H9 (cell line): ENCODE results near the gene DUSP21. TPM values are rescaled to one million over a fixed set of nuclear protein-coding genes. Genes with fewer than 3 reads are reported as not detected.

ENCODE experiments used
- DNase-seq: peaks from one replicate; pipeline ENCODE4 v3.0.0-alpha.2; 2017
- H2AFZ ChIP-seq: one replicate; pipeline ENCODE4 v1.6.1; 2013; ENCODE audit warnings: mild to moderate bottlenecking, low read length, control low read depth, moderate library complexity
- H2AK5ac ChIP-seq: 2 replicates; pipeline ENCODE4 v1.6.1; 2013; ENCODE audit warnings: low read length, control low read depth, mixed read lengths; ENCODE audit not compliant: insufficient read length
- H2BK120ac ChIP-seq: one replicate; pipeline ENCODE4 v1.6.1; 2013; ENCODE audit warnings: low read depth, mild to moderate bottlenecking, low read length, control low read depth, inconsistent platforms; ENCODE audit not compliant: poor library complexity, severe bottlenecking
- H2BK12ac ChIP-seq: 2 replicates; pipeline ENCODE4 v1.6.1; 2013; ENCODE audit warnings: low read length, control low read depth, mixed read lengths, low read depth; ENCODE audit not compliant: insufficient read length
- H2BK15ac ChIP-seq: 2 replicates; pipeline ENCODE4 v1.6.1; 2013; ENCODE audit warnings: low read depth, low read length, control low read depth
- H2BK20ac ChIP-seq: one replicate; pipeline ENCODE4 v1.6.1; 2013; ENCODE audit warnings: low read depth, mild to moderate bottlenecking, low read length, control low read depth, inconsistent platforms; ENCODE audit not compliant: poor library complexity, severe bottlenecking
- H2BK5ac ChIP-seq: 2 replicates; pipeline ENCODE4 v1.6.1; 2013; ENCODE audit warnings: low read length, control low read depth, mixed read lengths; ENCODE audit not compliant: insufficient read length
- H3K14ac ChIP-seq: 2 replicates; pipeline ENCODE4 v1.6.1; 2013; ENCODE audit warnings: low read length, control low read depth; ENCODE audit not compliant: insufficient read depth
- H3K18ac ChIP-seq: 2 replicates; pipeline ENCODE4 v1.6.1; 2013; ENCODE audit warnings: low read depth, mild to moderate bottlenecking, mixed read lengths, low read length, control low read depth; ENCODE audit not compliant: insufficient read length
- H3K23ac ChIP-seq: 2 replicates; pipeline ENCODE4 v1.6.1; 2013; ENCODE audit warnings: low read length, control low read depth, mixed read lengths, low read depth; ENCODE audit not compliant: insufficient read length
- H3K23me2 ChIP-seq: 2 replicates; pipeline ENCODE4 v1.6.1; 2013; ENCODE audit warnings: low read depth, mild to moderate bottlenecking, mixed read lengths, low read length, control low read depth; ENCODE audit not compliant: insufficient read length, poor library complexity, severe bottlenecking
- H3K27ac ChIP-seq: 2 replicates; pipeline ENCODE4 v1.5.1; 2013; ENCODE audit warnings: low read length, control low read depth, mixed read lengths, low read depth; ENCODE audit not compliant: insufficient read length
- H3K27me3 ChIP-seq: 2 replicates; pipeline ENCODE4 v1.6.1; 2013; ENCODE audit warnings: low read length, control low read depth, inconsistent platforms; ENCODE audit not compliant: insufficient read depth
- H3K4ac ChIP-seq: 2 replicates; pipeline ENCODE4 v1.6.1; 2013; ENCODE audit warnings: low read depth, mild to moderate bottlenecking, control low read depth, inconsistent platforms, low read length, moderate library complexity
- H3K4me1 ChIP-seq: 2 replicates; pipeline ENCODE4 v1.6.1; 2013; ENCODE audit warnings: low read length, control low read depth, inconsistent platforms; ENCODE audit not compliant: insufficient read depth
- H3K4me2 ChIP-seq: 2 replicates; pipeline ENCODE4 v1.6.1; 2013; ENCODE audit warnings: low read length, control low read depth, mixed read lengths; ENCODE audit not compliant: insufficient read length, insufficient read depth
- H3K56ac ChIP-seq: 2 replicates; pipeline ENCODE4 v1.6.1; 2013; ENCODE audit warnings: low read depth, mild to moderate bottlenecking, mixed read lengths, low read length, control low read depth; ENCODE audit not compliant: insufficient read length
- H3K79me1 ChIP-seq: 2 replicates; pipeline ENCODE4 v1.6.1; 2013; ENCODE audit warnings: low read depth, mild to moderate bottlenecking, moderate library complexity, low read length, control low read depth, inconsistent platforms; ENCODE audit not compliant: insufficient read depth, poor library complexity, severe bottlenecking
- H3K79me2 ChIP-seq: 2 replicates; pipeline ENCODE4 v1.6.1; 2013; ENCODE audit warnings: low read length, control low read depth, inconsistent platforms; ENCODE audit not compliant: insufficient read depth
- H3K9ac ChIP-seq: 2 replicates; pipeline ENCODE4 v1.6.1; 2013; ENCODE audit warnings: low read length, control low read depth, mixed read lengths; ENCODE audit not compliant: insufficient read length; ENCODE audit errors: extremely low read depth
- H3K9me3 ChIP-seq: one replicate; pipeline ENCODE4 v1.6.1; 2013; ENCODE audit warnings: low read depth, low read length, inconsistent platforms; ENCODE audit not compliant: control insufficient read depth
- H3T11ph ChIP-seq: one replicate; pipeline ENCODE4 v1.6.1; 2013; ENCODE audit warnings: mild to moderate bottlenecking, low read length, control low read depth, inconsistent platforms
- H4K20me1 ChIP-seq: one replicate; pipeline ENCODE4 v1.6.1; 2013; ENCODE audit not compliant: control insufficient read depth, insufficient read length, insufficient read depth
- H4K5ac ChIP-seq: 2 replicates; pipeline ENCODE4 v1.6.1; 2013; ENCODE audit warnings: low read depth, mild to moderate bottlenecking, mixed read lengths, low read length, control low read depth; ENCODE audit not compliant: insufficient read length
- H4K8ac ChIP-seq: replicated peaks from 2 replicates; pipeline ENCODE4 v1.6.1; 2013; ENCODE audit warnings: low read length, control low read depth, mixed read lengths, low read depth; ENCODE audit not compliant: insufficient read length
- H4K91ac ChIP-seq: 2 replicates; pipeline ENCODE4 v1.6.1; 2013; ENCODE audit warnings: low read depth, mild to moderate bottlenecking, moderate library complexity, mixed read lengths, low read length, control low read depth; ENCODE audit not compliant: insufficient read length
- H3K27ac Mint-ChIP-seq, 3 experiments: 2 replicates in 2 of 3; 3 replicates in 1 of 3; pipeline ENCODE4 v1.8.0; 2020 to 2021; ENCODE audit warnings: mixed read lengths in 3 of 3, mild to moderate bottlenecking in 1 of 3, moderate library complexity in 1 of 3
- H3K27me3 Mint-ChIP-seq: 2 replicates; pipeline ENCODE4 v1.8.0; 2021; ENCODE audit warnings: low read depth, mild to moderate bottlenecking, moderate library complexity, mixed read lengths
- H3K36me3 Mint-ChIP-seq, 3 experiments: 2 replicates in 2 of 3; 3 replicates in 1 of 3; pipeline ENCODE4 v1.8.0; 2020 to 2021; ENCODE audit warnings: low read depth in 3 of 3, mixed read lengths in 3 of 3; ENCODE audit not compliant: insufficient read depth in 1 of 3
- H3K4me1 Mint-ChIP-seq, 2 experiments: 2 replicates each; pipeline ENCODE4 v1.8.0; 2020; ENCODE audit warnings: mixed read lengths in 2 of 2
- H3K4me3 Mint-ChIP-seq, 2 experiments: 2 replicates in 1 of 2; 3 replicates in 1 of 2; pipeline ENCODE4 v1.8.0; 2020 to 2021; ENCODE audit warnings: mild to moderate bottlenecking in 2 of 2, mixed read lengths in 2 of 2, moderate library complexity in 1 of 2
- H3K9me3 Mint-ChIP-seq, 2 experiments: 2 replicates in 1 of 2; 3 replicates in 1 of 2; pipeline ENCODE4 v1.8.0; 2020; ENCODE audit warnings: mild to moderate bottlenecking in 2 of 2, mixed read lengths in 2 of 2, moderate library complexity in 1 of 2
- CTCF ChIP-seq: fragments of 200-600 bp; sonication (generic); conservative IDR thresholded peaks from 3 replicates; pipeline ENCODE4 v1.8.0; 2021; ENCODE audit warnings: antibody characterized with exemption, mild to moderate bottlenecking
- WGBS: extraction: QIAGEN DNeasy Blood & Tissue Kit; methylation state at CpG from one replicate; pipeline ENCODE4 v1.1.7; 2013; ENCODE audit warnings: missing lambda C conversion rate, low lambda C conversion rate, mixed read lengths; ENCODE audit not compliant: insufficient read length; ENCODE audit errors: extremely low coverage; 5-methylcytosine and 5-hydroxymethylcytosine counted together
- total RNA-seq: library from RNA; stranded (reverse); gene quantifications from 2 replicates; pipeline ENCODE4 v1.2.1, GENCODE V29; 2021

The DUSP21 gene
- total RNA-seq, 1 experiment from 2014 or later = not detected

- no peak overlapping the region for H3K23ac ChIP-seq
- no peak overlapping the region for H4K91ac ChIP-seq
- H2BK20ac ChIP-seq = no peak overlapping the region
- H2AK5ac ChIP-seq = no peak overlapping the region
- TF ChIP-seq CTCF = no peak
- H3K4ac ChIP-seq = no peak overlapping the region
- no peak overlapping the region for H3K9ac ChIP-seq
- no peak overlapping the region for H3K27ac ChIP-seq
- no peaks in the 10 kb centered on the region for H3K79me1 ChIP-seq
- Mint-ChIP-seq H3K27me3 (no peaks in the 10 kb centered on the region), H3K4me1 (no peaks in the 10 kb centered on the region), H3K9me3 (peaks cover 36 to 41% of the 10 kb centered on the region in 2 experiments), H3K36me3 (peaks cover 0 to 2% (median 0%) of the 10 kb centered on the region in 3 experiments; a peak in 3 of 7 replicates), H3K27ac (no peak overlapping the region), H3K4me3 (no peak overlapping the region)
- WGBS = no CpG with 5 or more reads among the region's 2 CpGs
- no peaks in the 10 kb centered on the region for H4K20me1 ChIP-seq
- H3K23me2 ChIP-seq = no peaks in the 10 kb centered on the region
- no peak overlapping the region for H2AFZ ChIP-seq
- no peaks in the 10 kb centered on the region for H3K27me3 ChIP-seq
- no peak overlapping the region for H3T11ph ChIP-seq
- H2BK5ac ChIP-seq = no peak overlapping the region
- H3K56ac ChIP-seq = no peak overlapping the region
- peaks cover 8% of the 10 kb centered on the region for H3K9me3 ChIP-seq
- H3K79me2 ChIP-seq = no peaks in the 10 kb centered on the region
- H4K8ac ChIP-seq = no peak overlapping the region
- no peak overlapping the region for H3K14ac ChIP-seq
- H2BK120ac ChIP-seq = no peak overlapping the region
- no peak overlapping the region for H3K18ac ChIP-seq
- no peak overlapping the region for H4K5ac ChIP-seq
- H2BK12ac ChIP-seq = no peak overlapping the region
- H3K4me2 ChIP-seq = no peak overlapping the region
- H2BK15ac ChIP-seq = no peak overlapping the region
- H3K4me1 ChIP-seq = no peaks in the 10 kb centered on the region
- DNase-seq = no peak
Measured at GRCh38 chrX:44802613-44803012, 41.2 kb upstream of the DUSP21 start.
